Measurements from ENCODE around the gene EDDM13. TPM values are rescaled to one million over a fixed set of nuclear protein-coding genes. Genes with fewer than 3 reads are reported as not detected.
A peak's percentile ranks its signal among the peaks of the same experiment; 100 is the strongest.
"Not testable (repeated sequence)": the region's sequence is repeated elsewhere in the genome, so short reads cannot be mapped to it uniquely, and the experiment has no call there.

The EDDM13 gene
- total RNA-seq, 1 donor from 2014 or later = not detected

DNA sequence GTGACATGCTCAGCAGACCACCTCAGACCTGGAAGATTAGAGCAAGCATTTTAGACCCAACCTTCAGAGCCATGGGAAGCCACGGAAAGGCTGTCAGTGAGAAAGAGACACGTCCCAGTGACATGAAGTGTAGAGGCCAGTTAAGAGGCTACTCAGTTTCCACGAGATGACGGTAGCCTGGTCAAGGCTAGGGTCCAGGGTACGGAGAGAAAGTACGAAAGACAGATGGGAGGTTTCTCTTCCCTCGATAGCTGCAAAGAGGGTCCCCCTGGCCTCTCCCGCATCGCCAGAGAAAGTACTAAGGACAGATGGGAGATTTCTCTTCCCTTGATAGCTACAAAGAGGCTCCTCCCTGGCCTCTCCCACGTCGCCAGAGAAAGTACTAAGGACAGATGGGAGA lies 33.5 kb downstream of the EDDM13 start:
- TF ChIP-seq, protein P1, sequence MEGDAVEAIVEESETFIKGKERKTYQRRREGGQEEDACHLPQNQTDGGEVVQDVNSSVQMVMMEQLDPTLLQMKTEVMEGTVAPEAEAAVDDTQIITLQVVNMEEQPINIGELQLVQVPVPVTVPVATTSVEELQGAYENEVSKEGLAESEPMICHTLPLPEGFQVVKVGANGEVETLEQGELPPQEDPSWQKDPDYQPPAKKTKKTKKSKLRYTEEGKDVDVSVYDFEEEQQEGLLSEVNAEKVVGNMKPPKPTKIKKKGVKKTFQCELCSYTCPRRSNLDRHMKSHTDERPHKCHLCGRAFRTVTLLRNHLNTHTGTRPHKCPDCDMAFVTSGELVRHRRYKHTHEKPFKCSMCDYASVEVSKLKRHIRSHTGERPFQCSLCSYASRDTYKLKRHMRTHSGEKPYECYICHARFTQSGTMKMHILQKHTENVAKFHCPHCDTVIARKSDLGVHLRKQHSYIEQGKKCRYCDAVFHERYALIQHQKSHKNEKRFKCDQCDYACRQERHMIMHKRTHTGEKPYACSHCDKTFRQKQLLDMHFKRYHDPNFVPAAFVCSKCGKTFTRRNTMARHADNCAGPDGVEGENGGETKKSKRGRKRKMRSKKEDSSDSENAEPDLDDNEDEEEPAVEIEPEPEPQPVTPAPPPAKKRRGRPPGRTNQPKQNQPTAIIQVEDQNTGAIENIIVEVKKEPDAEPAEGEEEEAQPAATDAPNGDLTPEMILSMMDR (IDR thresholded peaks at IDR 0.05) = no peak
- no peak overlapping the region for H3K27ac ChIP-seq
- H3K36me3 ChIP-seq = peaks cover 3 to 5% of the 10 kb centered on the region in 2 donors
- H3K9me3 ChIP-seq = no peaks in the 10 kb centered on the region
- H3K27me3 ChIP-seq = no peaks in the 10 kb centered on the region
- H3K4me1 ChIP-seq = no peaks in the 10 kb centered on the region
- no peak for DNase-seq (ENCODE audit: low spot score in 2 of 2)
- intact Hi-C loops (cut with DNase I) = no loop called here
- H3K4me3 ChIP-seq = no peak overlapping the region

DNA sequence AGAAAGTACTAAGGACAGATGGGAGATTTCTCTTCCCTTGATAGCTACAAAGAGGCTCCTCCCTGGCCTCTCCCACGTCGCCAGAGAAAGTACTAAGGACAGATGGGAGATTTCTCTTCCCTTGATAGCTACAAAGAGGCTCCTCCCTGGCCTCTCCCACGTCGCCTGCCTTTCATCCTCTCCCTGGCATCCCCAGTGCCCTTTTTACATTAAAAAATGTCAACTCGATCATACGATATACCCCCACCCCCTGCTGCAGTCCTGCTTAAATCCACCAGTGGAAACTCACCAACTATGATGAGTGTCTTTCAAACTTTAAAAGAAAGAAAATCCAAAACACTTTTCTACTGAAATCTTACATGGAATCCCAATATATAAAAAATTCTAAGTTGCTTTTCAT lies 34.5 kb downstream of the EDDM13 start:
- H3K27me3 ChIP-seq; intact Hi-C loops (cut with DNase I); H3K4me1 ChIP-seq; H3K36me3 ChIP-seq; H3K27ac ChIP-seq; H3K9me3 ChIP-seq; DNase-seq (ENCODE audit: low spot score in 2 of 2); H3K4me3 ChIP-seq: not testable (repeated sequence)

DNA sequence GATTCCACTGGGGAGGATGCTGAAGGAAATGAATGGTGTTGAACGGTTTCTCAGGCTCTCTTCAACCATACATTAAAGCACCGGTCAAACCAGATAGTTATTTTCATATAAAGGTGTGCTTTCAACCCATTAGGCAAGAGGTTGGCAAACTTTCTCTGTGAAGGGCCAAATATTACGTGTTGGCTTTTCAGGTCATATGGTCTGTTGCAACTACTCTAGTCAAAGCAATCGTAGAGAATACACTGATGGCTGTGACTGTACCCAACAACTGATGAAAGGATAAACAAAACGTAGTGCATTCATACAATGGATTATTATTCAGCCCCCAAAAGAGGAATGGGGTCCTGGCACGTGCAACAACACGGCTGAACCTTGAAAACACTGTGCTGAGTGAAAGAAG lies 36.2 kb downstream of the EDDM13 start:
- Histone ChIP-seq H3K9me3 (no peaks in the 10 kb centered on the region), H3K4me3 (no peak overlapping the region), H3K36me3 (peaks cover 1 to 3% of the 10 kb centered on the region in 2 donors), H3K27ac (no peak overlapping the region), H3K4me1 (no peaks in the 10 kb centered on the region), H3K27me3 (no peaks in the 10 kb centered on the region)
- intact Hi-C loops (cut with DNase I) = no loop called here
- no peak for DNase-seq (ENCODE audit: low spot score in 2 of 2)
- TF ChIP-seq, protein P1 (IDR thresholded peaks at IDR 0.05) = no peak

DNA sequence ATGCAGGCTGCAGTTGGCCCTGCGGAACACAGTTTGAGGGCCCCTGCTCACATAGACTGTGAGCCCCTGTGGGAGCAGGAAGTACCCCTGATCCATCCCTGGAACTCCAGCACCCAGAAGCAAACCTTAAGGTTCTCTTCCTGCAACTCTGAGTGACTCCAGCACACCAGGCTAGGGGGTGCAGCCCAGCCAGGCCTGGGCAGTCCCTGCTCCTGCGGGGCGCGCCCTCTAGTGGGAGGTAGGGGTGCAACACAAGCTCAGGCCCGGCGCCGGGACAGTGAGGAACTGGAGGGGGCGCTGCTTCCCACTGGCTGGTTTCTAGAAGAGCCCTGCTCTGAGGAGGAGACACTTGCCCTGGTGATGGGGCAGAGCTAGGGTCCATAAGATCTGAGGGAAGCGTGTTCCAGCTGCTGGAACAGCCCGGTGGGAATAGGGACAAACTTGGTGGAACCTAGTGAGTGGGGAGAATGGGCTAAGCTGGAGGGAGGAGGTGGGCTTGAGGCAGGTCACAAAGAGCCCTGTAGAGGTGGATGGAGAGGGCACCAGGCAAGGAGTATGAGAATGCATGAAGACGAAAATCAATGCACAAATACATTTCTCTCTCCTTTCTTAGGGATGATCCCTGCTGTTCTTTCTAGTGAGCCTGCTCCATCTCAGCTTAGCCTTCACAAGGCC lies 37.1 kb downstream of the EDDM13 start:
- Histone ChIP-seq H3K4me3 (no peak overlapping the region), H3K36me3 (peaks cover 0 to 3% of the 10 kb centered on the region in 2 donors), H3K9me3 (no peaks in the 10 kb centered on the region), H3K4me1 (no peaks in the 10 kb centered on the region), H3K27me3 (no peaks in the 10 kb centered on the region), H3K27ac (no peak overlapping the region)
- no peak for DNase-seq (ENCODE audit: low spot score in 2 of 2)
- TF ChIP-seq, protein P1 (IDR thresholded peaks at IDR 0.05) = peak in 2 of 3 experiments; percentile 41 to 45
- intact Hi-C loops (cut with DNase I) = loop anchor here (10.0 kb wide), 5 partner anchors 525 to 1865 kb away; partner anchors contain the start of genes LENG8, UBE2S, ZIK1 and ZNF329

DNA sequence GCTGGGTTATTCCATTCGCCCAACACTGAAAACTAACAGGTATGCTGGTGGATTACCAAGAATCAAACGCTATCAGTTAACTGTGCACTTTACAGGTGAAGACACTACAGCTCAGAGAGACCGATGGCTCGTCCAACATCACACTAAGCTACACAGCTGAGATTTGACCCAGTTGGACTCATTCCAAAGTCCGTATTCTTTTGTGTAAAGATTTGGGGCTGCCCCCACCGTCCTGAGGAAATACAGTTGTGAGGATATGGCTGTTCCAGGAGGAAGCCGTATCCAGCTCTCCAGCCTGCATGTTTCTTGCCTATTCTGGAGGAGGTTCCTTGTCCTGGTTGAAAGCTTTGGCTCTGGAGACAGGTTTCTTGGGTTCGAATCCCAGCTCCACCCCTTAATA lies 37.9 kb downstream of the EDDM13 start:
- intact Hi-C loops (cut with DNase I) = loop anchor here (10.0 kb wide), 5 partner anchors 524 to 1866 kb away; partner anchors contain the start of genes LENG8, UBE2S, ZIK1 and ZNF329
- Histone ChIP-seq H3K4me1 (peaks cover 0 to 1% of the 10 kb centered on the region in 2 donors), H3K4me3 (no peak overlapping the region), H3K36me3 (no peaks in the 10 kb centered on the region), H3K27ac (no peak overlapping the region), H3K9me3 (no peaks in the 10 kb centered on the region), H3K27me3 (no peaks in the 10 kb centered on the region)
- DNase-seq (ENCODE audit: low spot score in 2 of 2) = no peak
- TF ChIP-seq, protein P1 (IDR thresholded peaks at IDR 0.05) = no peak

DNA sequence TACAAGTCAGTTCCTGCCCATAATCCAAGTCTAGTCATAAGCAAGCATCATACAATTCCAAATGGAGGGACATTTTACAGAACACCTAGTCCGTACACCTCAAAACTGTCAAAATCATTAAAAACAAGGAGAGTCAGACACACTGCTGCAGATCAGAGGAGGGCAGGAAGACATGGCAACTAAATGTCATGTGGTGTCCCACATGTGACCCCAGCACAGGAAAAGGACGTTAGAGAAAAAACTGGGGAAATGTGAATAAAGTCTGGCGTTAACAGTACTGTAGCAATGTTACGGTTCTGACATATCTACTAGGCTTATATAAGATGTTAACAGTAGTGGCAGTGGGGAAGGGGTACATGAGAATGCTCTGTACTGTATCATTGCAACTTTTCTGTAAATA lies 39.8 kb downstream of the EDDM13 start:
- H3K27me3 ChIP-seq = no peaks in the 10 kb centered on the region
- TF ChIP-seq, protein P1 (IDR thresholded peaks at IDR 0.05) = no peak
- no peaks in the 10 kb centered on the region for H3K9me3 ChIP-seq
- no peak overlapping the region for H3K4me3 ChIP-seq
- H3K4me1 ChIP-seq = peaks cover 0 to 6% of the 10 kb centered on the region in 2 donors
- no peak overlapping the region for H3K27ac ChIP-seq
- H3K36me3 ChIP-seq = no peaks in the 10 kb centered on the region
- intact Hi-C loops (cut with DNase I) = loop anchor here (10.0 kb wide), 5 partner anchors 522 to 1868 kb away; partner anchors contain the start of genes LENG8, UBE2S, ZIK1 and ZNF329
- no peak for DNase-seq (ENCODE audit: low spot score in 2 of 2)
